Left ventricle myocardium inferior (tissue), 1 donor: ENCODE data around the gene DCLK1. TPM values are rescaled to one million over a fixed set of nuclear protein-coding genes. Genes with fewer than 3 reads are reported as not detected.

ENCODE experiments used
- DNase-seq: peaks from one replicate; pipeline ENCODE4 v3.0.0-alpha.2; 2020
- H3K27ac ChIP-seq: fragments of 200-600 bp; replicated peaks from 2 replicates; pipeline ENCODE4 v1.8.0; 2021
- H3K27me3 ChIP-seq: fragments of 200-600 bp; 2 replicates; pipeline ENCODE4 v1.8.0; 2021; ENCODE audit warnings: low read depth
- H3K36me3 ChIP-seq: fragments of 200-600 bp; 2 replicates; pipeline ENCODE4 v1.8.0; 2021
- H3K4me1 ChIP-seq: fragments of 200-600 bp; 2 replicates; pipeline ENCODE4 v1.8.0; 2021
- H3K4me3 ChIP-seq: fragments of 200-600 bp; 2 replicates; pipeline ENCODE4 v1.8.0; 2021; ENCODE audit warnings: mild to moderate bottlenecking, moderate library complexity
- H3K9me3 ChIP-seq: fragments of 200-600 bp; replicated peaks from 2 replicates; pipeline ENCODE4 v1.8.0; 2021
- intact Hi-C: fragments of 100-400 bp; cut with micrococcal nuclease; formaldehyde crosslinking; loops from one replicate; pipeline ENCODE4 v1.11.0; 2022
- total RNA-seq: library from RNA; stranded (reverse); fragmentation: NEBNext Ultra II Directional; extraction: Animal tissue kit (Norgen Biotek cat#: 25700); gene quantifications from one replicate; pipeline ENCODE4 v1.2.1, GENCODE V29; 2021
- TF ChIP-seq, protein P1 (sequence below): fragments of 200-600 bp; IDR thresholded peaks from 2 replicates; pipeline ENCODE4 v1.8.0; 2021; ENCODE audit warnings: antibody characterized with exemption, mild to moderate bottlenecking, borderline replicate concordance
- donor health status: DM: no; HTN: yes; CAD: no; lungs with severe emphysema.

The DCLK1 gene
- total RNA-seq, 1 donor from 2014 or later, result 8.4 TPM

DNA sequence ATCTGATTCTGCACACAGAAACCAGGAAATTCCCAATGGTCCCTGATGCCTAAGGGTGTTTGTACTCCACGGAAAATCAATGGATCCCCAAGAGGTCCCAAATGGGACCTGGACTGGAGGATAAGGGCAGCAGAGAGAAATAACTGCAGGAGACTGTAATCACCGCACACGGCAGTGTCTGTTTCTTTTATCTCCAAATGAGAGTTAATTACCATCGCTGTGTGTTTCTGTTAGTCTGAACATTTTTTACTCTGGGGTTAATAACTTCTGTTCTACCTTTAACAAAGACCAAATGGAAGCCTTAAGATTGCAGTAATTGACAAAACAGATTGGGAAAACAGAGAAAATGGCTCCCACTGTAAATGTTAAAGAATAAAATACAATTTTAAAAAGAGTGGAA, 320.9 kb downstream of the DCLK1 start:
- TF ChIP-seq, protein P1, sequence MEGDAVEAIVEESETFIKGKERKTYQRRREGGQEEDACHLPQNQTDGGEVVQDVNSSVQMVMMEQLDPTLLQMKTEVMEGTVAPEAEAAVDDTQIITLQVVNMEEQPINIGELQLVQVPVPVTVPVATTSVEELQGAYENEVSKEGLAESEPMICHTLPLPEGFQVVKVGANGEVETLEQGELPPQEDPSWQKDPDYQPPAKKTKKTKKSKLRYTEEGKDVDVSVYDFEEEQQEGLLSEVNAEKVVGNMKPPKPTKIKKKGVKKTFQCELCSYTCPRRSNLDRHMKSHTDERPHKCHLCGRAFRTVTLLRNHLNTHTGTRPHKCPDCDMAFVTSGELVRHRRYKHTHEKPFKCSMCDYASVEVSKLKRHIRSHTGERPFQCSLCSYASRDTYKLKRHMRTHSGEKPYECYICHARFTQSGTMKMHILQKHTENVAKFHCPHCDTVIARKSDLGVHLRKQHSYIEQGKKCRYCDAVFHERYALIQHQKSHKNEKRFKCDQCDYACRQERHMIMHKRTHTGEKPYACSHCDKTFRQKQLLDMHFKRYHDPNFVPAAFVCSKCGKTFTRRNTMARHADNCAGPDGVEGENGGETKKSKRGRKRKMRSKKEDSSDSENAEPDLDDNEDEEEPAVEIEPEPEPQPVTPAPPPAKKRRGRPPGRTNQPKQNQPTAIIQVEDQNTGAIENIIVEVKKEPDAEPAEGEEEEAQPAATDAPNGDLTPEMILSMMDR, result no peak
- H3K4me3 ChIP-seq, result no peak overlapping the region
- H3K9me3 ChIP-seq, result no peaks in the 10 kb centered on the region
- peaks cover 8% of the 10 kb centered on the region for H3K36me3 ChIP-seq
- no peaks in the 10 kb centered on the region for H3K4me1 ChIP-seq
- no peak for DNase-seq
- H3K27ac ChIP-seq, result no peak overlapping the region
- intact Hi-C loops, result no loop called here
- no peaks in the 10 kb centered on the region for H3K27me3 ChIP-seq

DNA sequence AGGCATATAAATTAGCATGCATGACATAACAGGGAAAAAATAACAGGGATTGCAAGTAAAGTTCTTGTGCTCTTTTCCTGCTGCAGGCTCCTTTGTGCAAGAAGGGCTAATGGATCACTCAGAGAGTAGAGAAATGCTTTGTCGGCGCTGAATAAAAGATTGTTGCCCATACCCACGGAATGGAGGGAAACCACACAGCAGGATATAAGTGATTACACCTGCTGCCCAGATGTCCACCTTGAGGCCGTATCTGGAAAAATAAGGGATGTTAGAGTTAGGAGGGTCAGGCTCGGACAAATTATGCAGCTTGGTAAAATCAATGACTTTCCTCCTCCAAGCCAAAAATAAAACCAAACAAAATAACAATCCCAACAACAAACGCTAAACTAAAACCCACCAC, 322.3 kb downstream of the DCLK1 start:
- no peaks in the 10 kb centered on the region for H3K9me3 ChIP-seq
- intact Hi-C loops, result no loop called here
- TF ChIP-seq, protein P1, result no peak

DNA sequence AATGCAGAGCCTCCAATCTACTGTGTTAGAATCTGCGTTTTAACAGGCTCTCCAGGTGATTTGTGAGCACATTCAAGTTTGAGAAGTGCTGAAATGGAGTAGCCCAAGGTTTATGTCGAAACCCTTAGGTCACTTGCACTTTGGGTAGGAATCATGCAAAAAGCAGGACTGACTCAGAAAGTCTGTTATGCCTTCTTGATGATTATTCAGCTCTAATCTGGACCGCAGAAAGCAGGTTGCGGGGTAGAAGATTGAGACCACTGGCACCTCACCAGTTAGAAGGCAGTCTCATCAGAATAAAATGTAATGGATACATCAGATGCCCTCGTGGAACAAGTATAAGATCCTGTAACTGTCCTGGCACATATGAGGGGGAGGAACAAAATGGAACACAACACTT, 326.3 kb downstream of the DCLK1 start:
- Histone ChIP-seq H3K27me3 (no peaks in the 10 kb centered on the region), H3K9me3 (no peaks in the 10 kb centered on the region), H3K27ac (no peak overlapping the region), H3K36me3 (peaks cover 8% of the 10 kb centered on the region), H3K4me1 (no peaks in the 10 kb centered on the region), H3K4me3 (no peak overlapping the region)
- TF ChIP-seq, protein P1, result no peak
- DNase-seq, result no peak
- intact Hi-C loops, result no loop called here

More for the DNA sequence above, 322.3 kb downstream of the DCLK1 start:
- Histone ChIP-seq H3K27ac (no peak overlapping the region), H3K4me3 (no peak overlapping the region), H3K36me3 (peaks cover 8% of the 10 kb centered on the region), H3K27me3 (no peaks in the 10 kb centered on the region), H3K4me1 (no peaks in the 10 kb centered on the region)
- no peak for DNase-seq

DNA sequence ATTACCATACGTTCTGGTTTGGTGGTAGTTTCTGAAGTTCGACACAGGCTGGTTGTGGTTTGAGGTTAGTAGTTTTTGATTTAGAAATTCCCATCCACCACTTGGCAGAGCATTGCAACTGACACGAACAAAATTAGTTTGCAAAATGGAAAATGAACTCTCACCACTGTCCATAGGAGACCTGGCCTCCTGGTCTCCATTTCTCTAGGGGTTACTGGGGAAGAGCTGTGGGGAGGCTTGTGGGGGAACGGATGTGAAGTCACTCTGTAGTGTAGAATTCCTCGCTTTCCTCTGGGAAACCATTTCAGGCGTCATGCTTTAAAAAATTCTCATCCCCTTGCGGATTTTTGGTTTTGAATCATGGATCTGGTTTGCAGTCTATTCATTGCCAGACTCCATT, 333.2 kb downstream of the DCLK1 start:
- intact Hi-C loops, result no loop called here
- H3K27me3 ChIP-seq, result no peaks in the 10 kb centered on the region
- TF ChIP-seq, protein P1, result no peak
- H3K4me1 ChIP-seq, result peaks cover 18% of the 10 kb centered on the region
- no peak for DNase-seq
- no peaks in the 10 kb centered on the region for H3K36me3 ChIP-seq
- no peak overlapping the region for H3K4me3 ChIP-seq
- H3K9me3 ChIP-seq, result no peaks in the 10 kb centered on the region
- no peak overlapping the region for H3K27ac ChIP-seq

DNA sequence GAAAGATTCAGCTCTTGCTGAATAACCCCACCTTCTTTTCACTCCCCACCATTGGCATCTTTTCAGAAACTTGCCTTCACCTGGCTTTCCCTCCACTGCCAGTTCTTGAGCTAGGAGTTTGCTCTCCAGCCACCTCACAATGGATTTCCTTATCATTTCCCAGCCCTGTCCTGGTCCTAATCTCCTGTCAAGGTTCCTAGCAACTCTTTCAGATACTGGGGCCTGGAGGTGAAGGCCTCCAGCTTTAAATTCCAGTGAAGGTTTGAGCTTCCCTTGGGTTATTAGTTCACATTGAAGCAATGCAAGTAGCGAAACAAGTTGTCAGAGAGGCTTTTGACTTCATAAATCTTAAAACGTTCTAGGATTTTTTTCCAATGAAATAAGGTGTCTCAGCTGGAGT, 333.9 kb downstream of the DCLK1 start:
- no peaks in the 10 kb centered on the region for H3K36me3 ChIP-seq
- no peaks in the 10 kb centered on the region for H3K27me3 ChIP-seq
- TF ChIP-seq, protein P1, result no peak
- intact Hi-C loops, result no loop called here
- no peak overlapping the region for H3K4me3 ChIP-seq
- no peak for DNase-seq
- H3K27ac ChIP-seq, result no peak overlapping the region
- no peaks in the 10 kb centered on the region for H3K9me3 ChIP-seq
- peaks cover 18% of the 10 kb centered on the region for H3K4me1 ChIP-seq

DNA sequence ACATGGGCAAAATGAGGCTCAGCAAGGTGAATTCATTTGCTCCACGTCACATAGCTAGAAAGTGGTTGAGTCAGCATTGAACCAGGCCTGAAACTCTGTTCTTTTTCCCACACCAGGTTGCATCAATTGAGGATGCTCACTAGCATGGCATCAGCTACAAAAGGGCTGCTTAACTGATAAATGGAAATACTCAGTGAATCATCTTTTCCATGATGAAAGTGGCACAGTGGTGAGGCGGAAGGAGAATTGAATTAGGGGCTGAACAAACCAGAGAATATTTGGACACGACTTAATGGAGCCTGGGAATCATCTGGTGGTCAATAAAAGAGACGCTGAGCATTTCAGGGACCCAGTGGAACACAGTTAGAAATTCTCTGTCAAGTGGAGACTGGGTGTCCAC, 334.6 kb downstream of the DCLK1 start:
- no peak overlapping the region for H3K27ac ChIP-seq
- intact Hi-C loops, result no loop called here
- TF ChIP-seq, protein P1, result no peak

More for the DNA sequence above, 334.6 kb downstream of the DCLK1 start:
- Histone ChIP-seq H3K27me3 (no peaks in the 10 kb centered on the region), H3K9me3 (no peaks in the 10 kb centered on the region), H3K4me3 (no peak overlapping the region), H3K4me1 (peaks cover 18% of the 10 kb centered on the region), H3K36me3 (no peaks in the 10 kb centered on the region)
- no peak for DNase-seq
